GM23338 (cell line): ENCODE data around the gene SPACA4. TPM values are rescaled to one million over a fixed set of nuclear protein-coding genes. Genes with fewer than 3 reads are reported as not detected.

ENCODE experiments used
- ATAC-seq: fragments of 200-7000 bp; cut with Tn5 transposase; 3 replicates; pipeline ENCODE4 v1.9.1; 2020
- DNase-seq: peaks from one replicate; pipeline ENCODE4 v3.0.0-alpha.2; 2015; ENCODE audit warnings: low spot score
- H2AFZ ChIP-seq: fragments of 200-600 bp; sonication (generic); 2 replicates; pipeline ENCODE4 v1.8.0; 2016; ENCODE audit warnings: antibody characterized with exemption, mild to moderate bottlenecking, moderate library complexity
- H3F3A ChIP-seq: fragments of 200-600 bp; sonication (generic); replicated peaks from 2 replicates; pipeline ENCODE4 v1.8.0; 2017; ENCODE audit warnings: antibody characterized with exemption, mixed run types, low read depth
- H3K27ac ChIP-seq: fragments of 200-600 bp; sonication (generic); 2 replicates; pipeline ENCODE4 v1.6.1; 2016; ENCODE audit warnings: low read depth
- H3K27me3 ChIP-seq: fragments of 200-600 bp; sonication (generic); 2 replicates; pipeline ENCODE4 v1.8.0; 2016; ENCODE audit warnings: mild to moderate bottlenecking, mixed run types, moderate library complexity; ENCODE audit not compliant: insufficient read depth
- H3K36me3 ChIP-seq: fragments of 200-600 bp; sonication (generic); 2 replicates; pipeline ENCODE4 v1.8.0; 2016; ENCODE audit warnings: mild to moderate bottlenecking; ENCODE audit not compliant: insufficient read depth
- H3K4me1 ChIP-seq: fragments of 200-600 bp; sonication (generic); 2 replicates; pipeline ENCODE4 v1.8.0; 2016; ENCODE audit warnings: mild to moderate bottlenecking, moderate library complexity; ENCODE audit not compliant: insufficient read depth
- H3K4me2 ChIP-seq: fragments of 200-600 bp; sonication (generic); 2 replicates; pipeline ENCODE4 v1.7.1; 2017; ENCODE audit warnings: mixed run types
- H3K4me3 ChIP-seq: fragments of 200-600 bp; sonication (generic); 2 replicates; pipeline ENCODE4 v1.6.1; 2016; ENCODE audit warnings: mixed run types
- H3K79me2 ChIP-seq: fragments of 200-600 bp; sonication (generic); replicated peaks from 2 replicates; pipeline ENCODE4 v1.8.0; 2017; ENCODE audit warnings: mild to moderate bottlenecking; ENCODE audit not compliant: insufficient read depth
- H3K9me2 ChIP-seq: fragments of 200-600 bp; sonication (generic); 2 replicates; pipeline ENCODE4 v1.8.0; 2017; ENCODE audit not compliant: insufficient read depth
- H4K20me1 ChIP-seq: fragments of 200-600 bp; sonication (generic); replicated peaks from 2 replicates; pipeline ENCODE4 v1.8.0; 2017; ENCODE audit warnings: mild to moderate bottlenecking; ENCODE audit not compliant: insufficient read depth
- H3K27ac Mint-ChIP-seq: 2 replicates; pipeline ENCODE4 v1.8.0; 2020; ENCODE audit warnings: inconsistent platforms, mild to moderate bottlenecking, moderate library complexity, mixed read lengths
- H3K27me3 Mint-ChIP-seq: 3 replicates; pipeline ENCODE4 v1.8.0; 2022; ENCODE audit warnings: low read depth, mild to moderate bottlenecking, moderate library complexity, mixed read lengths, inconsistent platforms; ENCODE audit not compliant: insufficient read depth, poor library complexity
- H3K36me3 Mint-ChIP-seq: 3 replicates; pipeline ENCODE4 v1.8.0; 2021; ENCODE audit warnings: low read depth, mild to moderate bottlenecking, inconsistent platforms, moderate library complexity, mixed read lengths
- H3K4me1 Mint-ChIP-seq: 3 replicates; pipeline ENCODE4 v1.8.0; 2020; ENCODE audit warnings: mild to moderate bottlenecking, inconsistent platforms, mixed read lengths
- H3K4me3 Mint-ChIP-seq: 3 replicates; pipeline ENCODE4 v1.8.0; 2021; ENCODE audit warnings: moderate library complexity, mild to moderate bottlenecking, inconsistent platforms, mixed read lengths
- H3K9me3 Mint-ChIP-seq: 3 replicates; pipeline ENCODE4 v1.8.0; 2020; ENCODE audit warnings: moderate library complexity, mild to moderate bottlenecking, inconsistent platforms, mixed read lengths
- CREB1 ChIP-seq: fragments of 250-450 bp; sonication (Bioruptor Pico); IDR thresholded peaks from 2 replicates; pipeline ENCODE4 v1.5.0; 2020; ENCODE audit warnings: low read depth, mild to moderate bottlenecking, moderate library complexity
- EZH2 ChIP-seq: fragments of 200-600 bp; sonication (generic); IDR thresholded peaks from one replicate; pipeline ENCODE4 v1.8.0; 2017; ENCODE audit warnings: antibody characterized with exemption, mild to moderate bottlenecking, low read depth; ENCODE audit not compliant: unreplicated experiment
- EZH2phosphoT487 ChIP-seq: fragments of 200-600 bp; sonication (generic); IDR thresholded peaks from one replicate; pipeline ENCODE4 v1.8.1; 2018; ENCODE audit warnings: antibody characterized with exemption; ENCODE audit not compliant: unreplicated experiment
- JUNB ChIP-seq: IDR thresholded peaks from one replicate; pipeline ENCODE4 v1.6.1; 2016; ENCODE audit warnings: antibody characterized with exemption; ENCODE audit not compliant: unreplicated experiment
- NANOG ChIP-seq: IDR thresholded peaks from 2 replicates; pipeline ENCODE4 v1.6.1; 2016; ENCODE audit warnings: antibody characterized with exemption, borderline replicate concordance
- POLR2AphosphoS5 ChIP-seq: IDR thresholded peaks from 2 replicates; pipeline ENCODE4 v1.6.1; 2016; ENCODE audit warnings: antibody characterized with exemption, low read depth
- STAT1 ChIP-seq: IDR thresholded peaks from one replicate; pipeline ENCODE4 v1.6.1; 2016; ENCODE audit warnings: antibody characterized with exemption; ENCODE audit not compliant: unreplicated experiment
- ZNF114 ChIP-seq: fragments of 250-450 bp; sonication (Bioruptor Pico); IDR thresholded peaks from 2 replicates; pipeline ENCODE4 v1.5.0; 2020; ENCODE audit warnings: mild to moderate bottlenecking, moderate library complexity
- ZNF331 ChIP-seq: fragments of 250-450 bp; sonication (Bioruptor Pico); IDR thresholded peaks from 2 replicates; pipeline ENCODE4 v1.5.0; 2020; ENCODE audit warnings: low read depth, mild to moderate bottlenecking, moderate library complexity
- polyA plus RNA-seq: library from polyadenylated mRNA; unstranded; fragments of >200 nt; fragmentation: Nextera tagmentation; extraction: Ambion mirVana; gene quantifications from 2 replicates; pipeline ENCODE4 v1.2.1, GENCODE V29; 2016
- total RNA-seq: library from RNA; depleted of rRNA; stranded (reverse); fragments of >200 nt; shearing (Covaris generic); gene quantifications from 2 replicates; pipeline ENCODE4 v1.2.3, GENCODE V29; 2014
- TF ChIP-seq, protein P1 (sequence below): fragments of 250-450 bp; sonication (Bioruptor Pico); IDR thresholded peaks from 2 replicates; pipeline ENCODE4 v1.5.0; 2020; ENCODE audit warnings: mild to moderate bottlenecking, moderate library complexity
- TF ChIP-seq, protein P2 (sequence below): IDR thresholded peaks from 2 replicates; pipeline ENCODE4 v1.6.1; 2016; ENCODE audit warnings: antibody characterized with exemption
- TF ChIP-seq, protein P3 (sequence below): IDR thresholded peaks from one replicate; pipeline ENCODE4 v1.6.1; 2018; ENCODE audit warnings: antibody characterized with exemption; ENCODE audit not compliant: unreplicated experiment
- TF ChIP-seq, protein P4 (sequence below), 2 experiments: fragments of 200-600 bp in 1 of 2; sonication (generic) in 1 of 2; conservative IDR thresholded peaks; 2 replicates each; pipeline versions ENCODE4 v1.5.1 to v1.6.1; 2016 to 2017; ENCODE audit warnings: antibody characterized with exemption in 2 of 2, low read depth in 2 of 2, mild to moderate bottlenecking in 2 of 2, moderate library complexity in 1 of 2

Gene SPACA4
- total and polyA plus RNA-seq, 2 experiments from 2014 or later = not detected

DNA sequence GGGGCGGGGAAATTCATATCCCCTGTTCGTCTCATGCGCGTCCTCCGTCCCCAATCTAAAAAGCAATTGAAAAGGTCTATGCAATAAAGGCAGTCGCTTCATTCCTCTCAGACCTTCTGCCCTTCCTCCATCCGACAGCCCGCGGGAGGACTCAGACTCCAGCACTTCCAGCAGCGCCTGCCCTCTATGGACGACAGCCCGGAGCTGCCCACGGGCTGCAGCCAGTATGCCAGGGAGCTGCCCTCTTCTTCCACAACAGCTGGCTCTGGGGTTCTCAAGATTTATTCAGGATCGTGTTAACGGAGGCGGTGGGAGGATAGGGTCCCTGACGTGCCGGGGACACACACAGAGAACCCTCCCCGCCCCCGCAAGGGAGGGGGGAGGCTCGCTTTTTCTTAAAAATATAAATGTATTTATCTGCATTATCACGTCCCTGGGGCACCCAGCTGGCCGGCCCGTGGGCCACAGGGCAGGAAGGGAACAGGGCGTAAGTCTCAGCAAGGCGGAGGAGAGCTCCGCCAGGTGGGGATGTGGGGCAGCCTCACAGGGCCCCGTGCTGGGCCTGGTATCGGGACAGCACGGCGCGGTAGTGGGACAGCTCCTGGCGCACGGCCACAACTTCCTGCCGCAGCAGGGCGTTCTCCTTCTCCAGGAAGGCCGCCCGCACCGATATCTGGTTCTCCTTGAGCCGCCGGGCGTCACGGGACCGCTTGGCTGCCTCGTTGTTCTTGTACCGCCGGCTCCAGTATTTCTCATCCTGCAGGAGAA is 23.9 kb downstream of the SPACA4 start:
- H3K4me2 ChIP-seq = peak overlapping the region; percentile 89
- H3K27me3 Mint-ChIP-seq = peaks cover 31% of the 10 kb centered on the region
- ATAC-seq (peak; percentile 39), DNase-seq (peak; percentile 88)
- H4K20me1 ChIP-seq = peaks cover 8% of the 10 kb centered on the region
- H3K79me2 ChIP-seq = peaks cover 1% of the 10 kb centered on the region
- H2AFZ ChIP-seq = no peak overlapping the region
- H3F3A ChIP-seq = peaks cover 36% of the 10 kb centered on the region
- H3K4me3 Mint-ChIP-seq = peak overlapping the region; percentile 69
- peaks cover 27% of the 10 kb centered on the region for H3K4me1 ChIP-seq
- no peaks in the 10 kb centered on the region for H3K9me2 ChIP-seq
- peaks cover 7% of the 10 kb centered on the region; the same call in 2 of the 3 replicates for H3K36me3 Mint-ChIP-seq
- H3K27me3 ChIP-seq = no peaks in the 10 kb centered on the region
- peak overlapping the region; percentile 97 for H3K27ac ChIP-seq
- H3K4me3 ChIP-seq = peak overlapping the region; percentile 64
- H3K27ac Mint-ChIP-seq = peak overlapping the region; percentile 95
- no peaks in the 10 kb centered on the region for H3K36me3 ChIP-seq
- H3K4me1 Mint-ChIP-seq = peaks cover 34% of the 10 kb centered on the region
- TF ChIP-seq, protein P1, sequence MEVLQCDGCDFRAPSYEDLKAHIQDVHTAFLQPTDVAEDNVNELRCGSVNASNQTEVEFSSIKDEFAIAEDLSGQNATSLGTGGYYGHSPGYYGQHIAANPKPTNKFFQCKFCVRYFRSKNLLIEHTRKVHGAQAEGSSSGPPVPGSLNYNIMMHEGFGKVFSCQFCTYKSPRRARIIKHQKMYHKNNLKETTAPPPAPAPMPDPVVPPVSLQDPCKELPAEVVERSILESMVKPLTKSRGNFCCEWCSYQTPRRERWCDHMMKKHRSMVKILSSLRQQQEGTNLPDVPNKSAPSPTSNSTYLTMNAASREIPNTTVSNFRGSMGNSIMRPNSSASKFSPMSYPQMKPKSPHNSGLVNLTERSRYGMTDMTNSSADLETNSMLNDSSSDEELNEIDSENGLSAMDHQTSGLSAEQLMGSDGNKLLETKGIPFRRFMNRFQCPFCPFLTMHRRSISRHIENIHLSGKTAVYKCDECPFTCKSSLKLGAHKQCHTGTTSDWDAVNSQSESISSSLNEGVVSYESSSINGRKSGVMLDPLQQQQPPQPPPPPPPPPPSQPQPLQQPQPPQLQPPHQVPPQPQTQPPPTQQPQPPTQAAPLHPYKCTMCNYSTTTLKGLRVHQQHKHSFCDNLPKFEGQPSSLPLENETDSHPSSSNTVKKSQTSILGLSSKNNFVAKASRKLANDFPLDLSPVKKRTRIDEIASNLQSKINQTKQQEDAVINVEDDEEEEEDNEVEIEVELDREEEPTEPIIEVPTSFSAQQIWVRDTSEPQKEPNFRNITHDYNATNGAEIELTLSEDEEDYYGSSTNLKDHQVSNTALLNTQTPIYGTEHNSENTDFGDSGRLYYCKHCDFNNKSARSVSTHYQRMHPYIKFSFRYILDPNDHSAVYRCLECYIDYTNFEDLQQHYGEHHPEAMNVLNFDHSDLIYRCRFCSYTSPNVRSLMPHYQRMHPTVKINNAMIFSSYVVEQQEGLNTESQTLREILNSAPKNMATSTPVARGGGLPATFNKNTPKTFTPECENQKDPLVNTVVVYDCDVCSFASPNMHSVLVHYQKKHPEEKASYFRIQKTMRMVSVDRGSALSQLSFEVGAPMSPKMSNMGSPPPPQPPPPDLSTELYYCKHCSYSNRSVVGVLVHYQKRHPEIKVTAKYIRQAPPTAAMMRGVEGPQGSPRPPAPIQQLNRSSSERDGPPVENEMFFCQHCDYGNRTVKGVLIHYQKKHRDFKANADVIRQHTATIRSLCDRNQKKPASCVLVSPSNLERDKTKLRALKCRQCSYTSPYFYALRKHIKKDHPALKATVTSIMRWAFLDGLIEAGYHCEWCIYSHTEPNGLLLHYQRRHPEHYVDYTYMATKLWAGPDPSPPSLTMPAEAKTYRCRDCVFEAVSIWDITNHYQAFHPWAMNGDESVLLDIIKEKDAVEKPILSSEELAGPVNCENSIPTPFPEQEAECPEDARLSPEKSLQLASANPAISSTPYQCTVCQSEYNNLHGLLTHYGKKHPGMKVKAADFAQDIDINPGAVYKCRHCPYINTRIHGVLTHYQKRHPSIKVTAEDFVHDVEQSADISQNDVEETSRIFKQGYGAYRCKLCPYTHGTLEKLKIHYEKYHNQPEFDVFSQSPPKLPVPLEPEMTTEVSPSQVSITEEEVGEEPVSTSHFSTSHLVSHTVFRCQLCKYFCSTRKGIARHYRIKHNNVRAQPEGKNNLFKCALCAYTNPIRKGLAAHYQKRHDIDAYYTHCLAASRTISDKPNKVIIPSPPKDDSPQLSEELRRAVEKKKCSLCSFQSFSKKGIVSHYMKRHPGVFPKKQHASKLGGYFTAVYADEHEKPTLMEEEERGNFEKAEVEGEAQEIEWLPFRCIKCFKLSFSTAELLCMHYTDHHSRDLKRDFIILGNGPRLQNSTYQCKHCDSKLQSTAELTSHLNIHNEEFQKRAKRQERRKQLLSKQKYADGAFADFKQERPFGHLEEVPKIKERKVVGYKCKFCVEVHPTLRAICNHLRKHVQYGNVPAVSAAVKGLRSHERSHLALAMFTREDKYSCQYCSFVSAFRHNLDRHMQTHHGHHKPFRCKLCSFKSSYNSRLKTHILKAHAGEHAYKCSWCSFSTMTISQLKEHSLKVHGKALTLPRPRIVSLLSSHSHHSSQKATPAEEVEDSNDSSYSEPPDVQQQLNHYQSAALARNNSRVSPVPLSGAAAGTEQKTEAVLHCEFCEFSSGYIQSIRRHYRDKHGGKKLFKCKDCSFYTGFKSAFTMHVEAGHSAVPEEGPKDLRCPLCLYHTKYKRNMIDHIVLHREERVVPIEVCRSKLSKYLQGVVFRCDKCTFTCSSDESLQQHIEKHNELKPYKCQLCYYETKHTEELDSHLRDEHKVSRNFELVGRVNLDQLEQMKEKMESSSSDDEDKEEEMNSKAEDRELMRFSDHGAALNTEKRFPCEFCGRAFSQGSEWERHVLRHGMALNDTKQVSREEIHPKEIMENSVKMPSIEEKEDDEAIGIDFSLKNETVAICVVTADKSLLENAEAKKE (CRISPR knock-in tag) = no peak
- TF ChIP-seq EZH2 (no peak), ZNF114 (CRISPR knock-in tag) (no peak), CREB1 (CRISPR knock-in tag) (no peak), STAT1 (no peak), EZH2phosphoT487 (no peak), POLR2AphosphoS5 (no peak; the same call in 1 of the 2 replicates), JUNB (no peak), NANOG (no peak), ZNF331 (CRISPR knock-in tag) (no peak)
- TF ChIP-seq, protein P2, sequence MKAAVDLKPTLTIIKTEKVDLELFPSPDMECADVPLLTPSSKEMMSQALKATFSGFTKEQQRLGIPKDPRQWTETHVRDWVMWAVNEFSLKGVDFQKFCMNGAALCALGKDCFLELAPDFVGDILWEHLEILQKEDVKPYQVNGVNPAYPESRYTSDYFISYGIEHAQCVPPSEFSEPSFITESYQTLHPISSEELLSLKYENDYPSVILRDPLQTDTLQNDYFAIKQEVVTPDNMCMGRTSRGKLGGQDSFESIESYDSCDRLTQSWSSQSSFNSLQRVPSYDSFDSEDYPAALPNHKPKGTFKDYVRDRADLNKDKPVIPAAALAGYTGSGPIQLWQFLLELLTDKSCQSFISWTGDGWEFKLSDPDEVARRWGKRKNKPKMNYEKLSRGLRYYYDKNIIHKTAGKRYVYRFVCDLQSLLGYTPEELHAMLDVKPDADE = no peak
- TF ChIP-seq, protein P3, sequence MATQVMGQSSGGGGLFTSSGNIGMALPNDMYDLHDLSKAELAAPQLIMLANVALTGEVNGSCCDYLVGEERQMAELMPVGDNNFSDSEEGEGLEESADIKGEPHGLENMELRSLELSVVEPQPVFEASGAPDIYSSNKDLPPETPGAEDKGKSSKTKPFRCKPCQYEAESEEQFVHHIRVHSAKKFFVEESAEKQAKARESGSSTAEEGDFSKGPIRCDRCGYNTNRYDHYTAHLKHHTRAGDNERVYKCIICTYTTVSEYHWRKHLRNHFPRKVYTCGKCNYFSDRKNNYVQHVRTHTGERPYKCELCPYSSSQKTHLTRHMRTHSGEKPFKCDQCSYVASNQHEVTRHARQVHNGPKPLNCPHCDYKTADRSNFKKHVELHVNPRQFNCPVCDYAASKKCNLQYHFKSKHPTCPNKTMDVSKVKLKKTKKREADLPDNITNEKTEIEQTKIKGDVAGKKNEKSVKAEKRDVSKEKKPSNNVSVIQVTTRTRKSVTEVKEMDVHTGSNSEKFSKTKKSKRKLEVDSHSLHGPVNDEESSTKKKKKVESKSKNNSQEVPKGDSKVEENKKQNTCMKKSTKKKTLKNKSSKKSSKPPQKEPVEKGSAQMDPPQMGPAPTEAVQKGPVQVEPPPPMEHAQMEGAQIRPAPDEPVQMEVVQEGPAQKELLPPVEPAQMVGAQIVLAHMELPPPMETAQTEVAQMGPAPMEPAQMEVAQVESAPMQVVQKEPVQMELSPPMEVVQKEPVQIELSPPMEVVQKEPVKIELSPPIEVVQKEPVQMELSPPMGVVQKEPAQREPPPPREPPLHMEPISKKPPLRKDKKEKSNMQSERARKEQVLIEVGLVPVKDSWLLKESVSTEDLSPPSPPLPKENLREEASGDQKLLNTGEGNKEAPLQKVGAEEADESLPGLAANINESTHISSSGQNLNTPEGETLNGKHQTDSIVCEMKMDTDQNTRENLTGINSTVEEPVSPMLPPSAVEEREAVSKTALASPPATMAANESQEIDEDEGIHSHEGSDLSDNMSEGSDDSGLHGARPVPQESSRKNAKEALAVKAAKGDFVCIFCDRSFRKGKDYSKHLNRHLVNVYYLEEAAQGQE = peak; percentile 13
- TF ChIP-seq, protein P4, sequence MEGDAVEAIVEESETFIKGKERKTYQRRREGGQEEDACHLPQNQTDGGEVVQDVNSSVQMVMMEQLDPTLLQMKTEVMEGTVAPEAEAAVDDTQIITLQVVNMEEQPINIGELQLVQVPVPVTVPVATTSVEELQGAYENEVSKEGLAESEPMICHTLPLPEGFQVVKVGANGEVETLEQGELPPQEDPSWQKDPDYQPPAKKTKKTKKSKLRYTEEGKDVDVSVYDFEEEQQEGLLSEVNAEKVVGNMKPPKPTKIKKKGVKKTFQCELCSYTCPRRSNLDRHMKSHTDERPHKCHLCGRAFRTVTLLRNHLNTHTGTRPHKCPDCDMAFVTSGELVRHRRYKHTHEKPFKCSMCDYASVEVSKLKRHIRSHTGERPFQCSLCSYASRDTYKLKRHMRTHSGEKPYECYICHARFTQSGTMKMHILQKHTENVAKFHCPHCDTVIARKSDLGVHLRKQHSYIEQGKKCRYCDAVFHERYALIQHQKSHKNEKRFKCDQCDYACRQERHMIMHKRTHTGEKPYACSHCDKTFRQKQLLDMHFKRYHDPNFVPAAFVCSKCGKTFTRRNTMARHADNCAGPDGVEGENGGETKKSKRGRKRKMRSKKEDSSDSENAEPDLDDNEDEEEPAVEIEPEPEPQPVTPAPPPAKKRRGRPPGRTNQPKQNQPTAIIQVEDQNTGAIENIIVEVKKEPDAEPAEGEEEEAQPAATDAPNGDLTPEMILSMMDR (conservative IDR thresholded peaks at IDR 0.05; ENCODE audit: low read depth in 2 of 2) = peak in 1 of 2 experiments; percentile 56; a peak in 3 of 4 replicates
- no peaks in the 10 kb centered on the region; the same call in 1 of the 3 replicates for H3K9me3 Mint-ChIP-seq
